ACC112 (cell line): Measurements from ENCODE around the gene PRR23E.

Experiments used
- H2AFZ ChIP-seq: fragments of 200-600 bp; sonication (generic); one replicate; pipeline ENCODE4 v1.6.0; 2017; ENCODE audit warnings: antibody characterized with exemption, low read length; ENCODE audit not compliant: unreplicated experiment
- H3K27ac ChIP-seq: fragments of 200-600 bp; sonication (generic); 2 replicates; pipeline ENCODE4 v1.5.1; 2014; ENCODE audit warnings: low read depth, mild to moderate bottlenecking, antibody characterized with exemption, low read length, moderate library complexity
- H3K27me3 ChIP-seq: fragments of 200-600 bp; sonication (generic); 2 replicates; pipeline ENCODE4 v1.6.1; 2014; ENCODE audit warnings: mild to moderate bottlenecking, antibody characterized with exemption, low read length, moderate library complexity, mixed read lengths; ENCODE audit not compliant: insufficient read depth
- H3K36me3 ChIP-seq: fragments of 200-600 bp; sonication (generic); 2 replicates; pipeline ENCODE4 v1.6.1; 2016; ENCODE audit warnings: mild to moderate bottlenecking, antibody characterized with exemption, low read length, moderate library complexity, mixed read lengths; ENCODE audit not compliant: insufficient read depth
- H3K4me1 ChIP-seq: fragments of 200-600 bp; sonication (generic); one replicate; pipeline ENCODE4 v1.6.1; 2016; ENCODE audit warnings: low read length, mixed read lengths; ENCODE audit not compliant: insufficient read depth, unreplicated experiment, control insufficient read depth
- H3K4me3 ChIP-seq: fragments of 200-600 bp; sonication (generic); 2 replicates; pipeline ENCODE4 v1.5.1; 2014; ENCODE audit warnings: mild to moderate bottlenecking, low read depth, low read length
- H3K79me2 ChIP-seq: fragments of 200-600 bp; sonication (generic); one replicate; pipeline ENCODE4 v1.6.0; 2016; ENCODE audit warnings: low read length; ENCODE audit not compliant: control insufficient read depth, unreplicated experiment, insufficient read depth

The PRR23E gene

GRCh38 chr3:127185268-127185667 is 7.7 kb upstream of the PRR23E start:
- Histone ChIP-seq H3K27me3 (peaks cover 27% of the 10 kb centered on the region), H3K4me3 (no peak overlapping the region), H3K27ac (no peak overlapping the region), H3K36me3 (no peaks in the 10 kb centered on the region), H3K79me2 (no peaks in the 10 kb centered on the region), H2AFZ (no peak overlapping the region), H3K4me1 (no peaks in the 10 kb centered on the region)

- H3K79me2 ChIP-seq = no peaks in the 10 kb centered on the region
- H3K27ac ChIP-seq = no peak overlapping the region
- H2AFZ ChIP-seq = no peak overlapping the region
- no peaks in the 10 kb centered on the region for H3K36me3 ChIP-seq
- no peaks in the 10 kb centered on the region for H3K4me1 ChIP-seq
- no peak overlapping the region for H3K4me3 ChIP-seq
- peaks cover 25% of the 10 kb centered on the region for H3K27me3 ChIP-seq
Observed at GRCh38 chr3:127185962-127186674, 6.8 kb upstream of the PRR23E start.

DNA sequence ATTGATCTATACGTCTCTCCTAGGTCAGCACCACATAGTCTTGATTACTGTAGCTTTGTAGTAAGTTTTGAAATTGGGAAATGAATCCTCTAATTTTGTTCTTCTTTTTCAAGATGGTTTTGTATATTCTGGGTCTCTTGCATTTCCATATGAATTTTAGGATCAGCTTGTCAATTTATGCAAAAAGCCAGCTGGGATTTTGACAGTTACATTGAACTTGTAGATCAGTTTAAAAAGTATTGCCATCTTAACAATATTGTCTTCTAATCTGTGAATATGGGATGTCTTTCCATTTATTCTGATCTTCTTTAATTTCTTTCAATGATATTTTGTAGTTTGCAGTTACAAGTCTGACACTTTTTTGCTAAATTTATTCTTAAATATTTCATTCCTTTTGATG is 5.6 kb upstream of the PRR23E start:
- Histone ChIP-seq H3K4me1 (no peaks in the 10 kb centered on the region), H3K27ac (no peak overlapping the region), H3K79me2 (no peaks in the 10 kb centered on the region), H2AFZ (no peak overlapping the region), H3K4me3 (no peak overlapping the region), H3K27me3 (peaks cover 21% of the 10 kb centered on the region), H3K36me3 (no peaks in the 10 kb centered on the region)

GRCh38 chr3:127193341-127193740 is 410 bp downstream of the PRR23E start:
- H2AFZ ChIP-seq = no peak overlapping the region
- H3K79me2 ChIP-seq = no peaks in the 10 kb centered on the region
- H3K36me3 ChIP-seq = no peaks in the 10 kb centered on the region
- H3K4me1 ChIP-seq = no peaks in the 10 kb centered on the region
- H3K4me3 ChIP-seq = no peak overlapping the region
- H3K27ac ChIP-seq = no peak overlapping the region
- H3K27me3 ChIP-seq = peaks cover 9% of the 10 kb centered on the region

DNA sequence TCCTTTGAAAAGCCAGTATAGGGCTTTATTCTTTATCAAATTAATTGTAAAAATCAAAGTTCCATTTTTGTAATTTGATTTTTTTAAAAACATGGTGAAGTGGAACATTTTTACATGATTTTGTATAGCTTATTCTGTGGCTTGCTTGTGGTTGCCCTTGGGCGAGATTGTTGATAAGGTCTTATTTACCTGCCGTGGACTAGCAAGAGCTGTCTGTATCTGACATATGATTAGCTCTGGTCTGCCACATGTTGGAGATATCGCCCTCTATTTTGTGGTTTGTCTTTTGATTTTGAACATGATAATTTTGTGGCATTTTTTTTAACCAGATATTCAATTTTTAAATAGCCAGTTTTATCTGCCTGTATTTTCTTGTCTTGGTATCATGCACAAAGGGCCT is 844 bp downstream of the PRR23E start:
- Histone ChIP-seq H3K4me3 (no peak overlapping the region), H3K36me3 (no peaks in the 10 kb centered on the region), H3K79me2 (no peaks in the 10 kb centered on the region), H2AFZ (no peak overlapping the region), H3K27me3 (peaks cover 13% of the 10 kb centered on the region), H3K4me1 (no peaks in the 10 kb centered on the region), H3K27ac (no peak overlapping the region)

DNA sequence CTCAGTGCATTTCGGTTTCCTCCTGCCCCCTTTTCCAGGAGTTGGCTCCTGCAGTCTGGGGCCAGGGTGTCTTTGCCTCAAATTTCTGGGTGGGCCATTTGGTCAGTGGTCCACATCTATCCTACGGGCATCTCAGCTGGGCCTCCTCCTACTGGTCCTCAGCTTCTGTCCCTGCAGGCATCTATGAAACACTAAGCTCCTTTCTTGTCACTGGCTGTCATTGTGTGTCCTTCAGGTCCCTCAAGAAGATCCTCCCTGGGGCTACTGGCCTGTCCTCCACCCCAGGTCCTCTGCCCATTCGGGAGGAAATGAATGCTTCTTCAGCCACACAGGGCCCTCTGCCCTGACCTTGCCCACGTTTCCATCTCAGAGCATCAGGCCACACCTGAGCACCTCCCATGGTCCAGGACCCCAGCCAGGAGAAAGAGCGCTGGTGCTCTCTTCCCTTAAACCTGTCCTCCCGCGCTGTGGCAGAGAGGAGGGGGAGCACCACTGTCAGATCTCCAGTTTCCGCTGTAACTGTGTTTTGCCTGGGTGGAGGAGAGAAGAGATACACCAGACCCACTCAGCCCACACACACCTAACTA is 1.8 kb downstream of the PRR23E start:
- Histone ChIP-seq H3K79me2 (no peaks in the 10 kb centered on the region), H3K27me3 (peaks cover 20% of the 10 kb centered on the region), H3K4me1 (no peaks in the 10 kb centered on the region), H3K36me3 (no peaks in the 10 kb centered on the region), H2AFZ (no peak overlapping the region), H3K27ac (no peak overlapping the region), H3K4me3 (no peak overlapping the region)

DNA sequence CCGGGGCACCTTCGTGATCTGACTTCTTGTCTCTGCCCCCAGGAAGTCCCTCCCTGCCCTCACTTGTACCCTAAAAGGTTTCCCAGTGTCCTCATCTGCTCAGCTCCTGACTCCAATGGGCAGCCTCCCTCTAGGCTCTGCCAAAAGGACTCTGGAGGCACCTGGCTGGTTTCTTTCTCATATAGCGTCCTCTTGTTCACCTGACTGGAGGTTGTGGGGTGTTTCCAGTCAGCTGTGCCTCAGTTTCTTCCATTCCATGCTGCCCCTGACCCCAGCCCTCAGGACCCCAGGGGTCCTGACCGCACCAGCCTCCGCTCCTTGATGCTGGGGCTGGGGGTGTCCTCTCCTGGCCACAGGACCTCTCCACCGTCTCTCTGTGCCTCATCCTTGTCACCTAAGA is 2.5 kb downstream of the PRR23E start:
- Histone ChIP-seq H3K27ac (no peak overlapping the region), H3K79me2 (no peaks in the 10 kb centered on the region), H3K27me3 (peaks cover 27% of the 10 kb centered on the region), H3K4me1 (no peaks in the 10 kb centered on the region), H3K36me3 (no peaks in the 10 kb centered on the region), H3K4me3 (no peak overlapping the region), H2AFZ (no peak overlapping the region)

GRCh38 chr3:127196002-127196401 is 3.1 kb downstream of the PRR23E start:
- no peaks in the 10 kb centered on the region for H3K79me2 ChIP-seq
- no peak overlapping the region for H3K27ac ChIP-seq
- H3K36me3 ChIP-seq = no peaks in the 10 kb centered on the region
- H3K27me3 ChIP-seq = peaks cover 33% of the 10 kb centered on the region
- H3K4me1 ChIP-seq = no peaks in the 10 kb centered on the region
- H2AFZ ChIP-seq = no peak overlapping the region
- H3K4me3 ChIP-seq = no peak overlapping the region

GRCh38 chr3:127196466-127197299 is 3.8 kb downstream of the PRR23E start:
- Histone ChIP-seq H3K79me2 (no peaks in the 10 kb centered on the region), H3K36me3 (no peaks in the 10 kb centered on the region), H3K4me1 (no peaks in the 10 kb centered on the region), H3K27ac (no peak overlapping the region), H2AFZ (no peak overlapping the region), H3K4me3 (no peak overlapping the region), H3K27me3 (peaks cover 38% of the 10 kb centered on the region)

GRCh38 chr3:127197300-127198189 is 4.6 kb downstream of the PRR23E start:
- Histone ChIP-seq H3K36me3 (no peaks in the 10 kb centered on the region), H3K27ac (no peak overlapping the region), H3K4me3 (no peak overlapping the region), H3K4me1 (no peaks in the 10 kb centered on the region), H2AFZ (no peak overlapping the region), H3K27me3 (peaks cover 43% of the 10 kb centered on the region), H3K79me2 (no peaks in the 10 kb centered on the region)
